Left cardiac atrium (tissue), 4 donors: Measurements from ENCODE around the gene MELTF. TPM values are rescaled to one million over a fixed set of nuclear protein-coding genes. Genes with fewer than 3 reads are reported as not detected.

Source experiments
- ATAC-seq, 2 donors: fragments of 200-7000 bp; cut with Tn5 transposase; one replicate each; pipeline ENCODE4 v1.9.1; 2020; ENCODE audit warnings: mild to moderate bottlenecking in 2 of 2, moderate library complexity in 2 of 2
- DNase-seq: peaks from one replicate; pipeline ENCODE4 v3.0.0-alpha.2; 2020
- intact Hi-C, 2 donors: fragments of 100-400 bp; cut with DNase I; formaldehyde crosslinking; loops; one replicate each; pipeline versions ENCODE4 v1.14.1 to v1.15.1; 2022 to 2023
- total RNA-seq, 2 donors: library from RNA; stranded (reverse); fragmentation: NEBNext Ultra II Directional; extraction: Animal tissue kit (Norgen Biotek cat#: 25700); gene quantifications; one replicate each; pipeline ENCODE4 v1.2.1, GENCODE V29; 2021
- donor health status: DM: no; HTN: yes; CAD: no.
- donor health status: DM: no; HTN: yes; CAD: no; lungs with severe emphysema.
- donor health status: DM: yes; HTN: yes; CAD: no.
- donor health status: Dilated cardiomyopathy.

Gene MELTF
- total RNA-seq, 2 donors from 2014 or later: 7.7 to 10.1 TPM

GRCh38 chr3:197027896-197028727 lies 1.5 kb downstream of the MELTF start:
- intact Hi-C loops: no loop called here
- DNase-seq (no peak), ATAC-seq (no peak)

- intact Hi-C loops: no loop called here
- DNase-seq: no peak
- ATAC-seq: no peak
Observed at GRCh38 chr3:197027151-197027895, 2.3 kb downstream of the MELTF start.

- ATAC-seq: no peak
- intact Hi-C loops: no loop called here
- DNase-seq: no peak
Observed at GRCh38 chr3:197026481-197026866, 3.1 kb downstream of the MELTF start.

- ATAC-seq: no peak
- intact Hi-C loops: no loop called here
- no peak for DNase-seq
Observed at GRCh38 chr3:197025736-197026480, 3.7 kb downstream of the MELTF start.

- intact Hi-C loops: no loop called here
- ATAC-seq (no peak), DNase-seq (no peak)
Observed at GRCh38 chr3:197024881-197025735, 4.5 kb downstream of the MELTF start.

- intact Hi-C loops: no loop called here
- DNase-seq (no peak), ATAC-seq (no peak)
Observed at GRCh38 chr3:197023998-197024651, 5.5 kb downstream of the MELTF start.

GRCh38 chr3:197023241-197023997 lies 6.2 kb downstream of the MELTF start:
- intact Hi-C loops: no loop called here
- ATAC-seq (no peak), DNase-seq (no peak)

- no peak for ATAC-seq
- DNase-seq: no peak
- intact Hi-C loops: no loop called here
Observed at GRCh38 chr3:197022405-197023231, 7.0 kb downstream of the MELTF start.

GRCh38 chr3:197021729-197022404 lies 7.8 kb downstream of the MELTF start:
- DNase-seq: no peak
- intact Hi-C loops: no loop called here
- ATAC-seq: no peak

GRCh38 chr3:197021231-197021630 lies 8.4 kb downstream of the MELTF start:
- intact Hi-C loops: no loop called here
- DNase-seq: no peak
- ATAC-seq: no peak

- intact Hi-C loops: no loop called here
- ATAC-seq (no peak), DNase-seq (no peak)
Observed at GRCh38 chr3:197019535-197019934, 10.1 kb downstream of the MELTF start.

GRCh38 chr3:197019021-197019420 lies 10.6 kb downstream of the MELTF start:
- intact Hi-C loops: no loop called here
- no peak for ATAC-seq
- DNase-seq: no peak

GRCh38 chr3:197017003-197017402 lies 12.6 kb downstream of the MELTF start:
- ATAC-seq: no peak
- no peak for DNase-seq
- intact Hi-C loops: no loop called here

GRCh38 chr3:197015790-197016736 lies 13.6 kb downstream of the MELTF start:
- DNase-seq: no peak
- ATAC-seq: peak in 1 of 2 donors; percentile 19

GRCh38 chr3:197014942-197015575 lies 14.6 kb downstream of the MELTF start:
- intact Hi-C loops: no loop called here
- ATAC-seq (no peak), DNase-seq (no peak)

More at GRCh38 chr3:197015790-197016736, 13.6 kb downstream of the MELTF start:
- intact Hi-C loops: no loop called here
